A673 (cell line): ENCODE data around the gene TECR. TPM values are rescaled to one million over a fixed set of nuclear protein-coding genes. Genes with fewer than 3 reads are reported as not detected.
"Not testable (repeated sequence)": the region's sequence is repeated elsewhere in the genome, so short reads cannot be mapped to it uniquely, and the experiment has no call there.

ENCODE experiments used
- BruUV-seq: library from RNA; stranded (reverse); fragments of 400-500 nt; replicated peaks from 2 replicates; lab custom pipeline; 2021; lab: Mats Ljungman, UMichigan
- CTCF ChIA-PET: fragments of 300-600 bp; sonication (Branson Sonifier 250); formaldehyde crosslinking; loops from one replicate; lab custom pipeline; 2022; ENCODE audit warnings: antibody characterized with exemption; lab: Charles Lee
- POLR2A ChIA-PET: fragments of 300-600 bp; sonication (Branson Sonifier 250); formaldehyde crosslinking; loops from one replicate; lab custom pipeline; 2022; ENCODE audit warnings: antibody characterized with exemption; ENCODE audit not compliant: low non-redundant PET; lab: Charles Lee
- DNase-seq: peaks from one replicate; pipeline ENCODE4 v3.0.0-alpha.2; 2015; ENCODE audit warnings: low spot score
- H3K27ac ChIP-seq: fragments of 200-600 bp; sonication (generic); 2 replicates; pipeline ENCODE4 v1.5.1; 2016; ENCODE audit warnings: mixed run types, low read depth, mild to moderate bottlenecking, mixed read lengths, antibody characterized with exemption, low read length; ENCODE audit not compliant: poor library complexity, severe bottlenecking
- H3K27me3 ChIP-seq: fragments of 200-600 bp; sonication (generic); replicated peaks from 2 replicates; pipeline ENCODE4 v1.6.1; 2017; ENCODE audit warnings: mixed run types, low read depth, mild to moderate bottlenecking, mixed read lengths, antibody characterized with exemption, low read length; ENCODE audit not compliant: insufficient read depth, poor library complexity
- H3K36me3 ChIP-seq: fragments of 200-600 bp; sonication (generic); 2 replicates; pipeline ENCODE4 v1.6.1; 2016; ENCODE audit warnings: mixed run types, mild to moderate bottlenecking, mixed read lengths, antibody characterized with exemption, low read length; ENCODE audit not compliant: insufficient read depth, poor library complexity, severe bottlenecking
- H3K4me1 ChIP-seq: fragments of 200-600 bp; sonication (generic); 2 replicates; pipeline ENCODE4 v1.6.1; 2017; ENCODE audit warnings: mixed run types, mild to moderate bottlenecking, mixed read lengths, antibody characterized with exemption, low read length; ENCODE audit not compliant: insufficient read depth, poor library complexity, severe bottlenecking
- H3K4me3 ChIP-seq: fragments of 200-600 bp; sonication (generic); 2 replicates; pipeline ENCODE4 v1.5.1; 2016; ENCODE audit warnings: low read depth, mixed run types, mild to moderate bottlenecking, mixed read lengths, low read length; ENCODE audit not compliant: poor library complexity, severe bottlenecking
- H3K9me3 ChIP-seq: fragments of 200-600 bp; sonication (generic); 2 replicates; pipeline ENCODE4 v1.6.1; 2016; ENCODE audit warnings: mixed run types, low read depth, mild to moderate bottlenecking, mixed read lengths, antibody characterized with exemption, low read length; ENCODE audit not compliant: poor library complexity, severe bottlenecking
- EZH2 ChIP-seq: fragments of 200-600 bp; sonication (generic); IDR thresholded peaks from 2 replicates; pipeline ENCODE4 v1.6.1; 2017; ENCODE audit warnings: borderline replicate concordance, low read depth, mild to moderate bottlenecking, mixed read lengths, antibody characterized with exemption, low read length; ENCODE audit not compliant: poor library complexity, severe bottlenecking
- intact Hi-C: fragments of 100-400 bp; cut with micrococcal nuclease; formaldehyde crosslinking; loops from one replicate; pipeline ENCODE4 v1.10.0; 2022; ENCODE audit not compliant: unreplicated experiment
- total RNA-seq: library from RNA; stranded (reverse); gene quantifications from 2 replicates; pipeline ENCODE4 v1.2.3, GENCODE V29; 2021
- TF ChIP-seq, protein P1 (sequence below): fragments of 300-800, 200-600 bp; sonication (generic); conservative IDR thresholded peaks from 2 replicates; pipeline ENCODE4 v1.5.1; 2017; ENCODE audit warnings: low read depth, mild to moderate bottlenecking, antibody characterized with exemption, low read length, moderate library complexity, mixed read lengths

Gene TECR
- total RNA-seq, 1 experiment from 2014 or later: 189 TPM

DNA sequence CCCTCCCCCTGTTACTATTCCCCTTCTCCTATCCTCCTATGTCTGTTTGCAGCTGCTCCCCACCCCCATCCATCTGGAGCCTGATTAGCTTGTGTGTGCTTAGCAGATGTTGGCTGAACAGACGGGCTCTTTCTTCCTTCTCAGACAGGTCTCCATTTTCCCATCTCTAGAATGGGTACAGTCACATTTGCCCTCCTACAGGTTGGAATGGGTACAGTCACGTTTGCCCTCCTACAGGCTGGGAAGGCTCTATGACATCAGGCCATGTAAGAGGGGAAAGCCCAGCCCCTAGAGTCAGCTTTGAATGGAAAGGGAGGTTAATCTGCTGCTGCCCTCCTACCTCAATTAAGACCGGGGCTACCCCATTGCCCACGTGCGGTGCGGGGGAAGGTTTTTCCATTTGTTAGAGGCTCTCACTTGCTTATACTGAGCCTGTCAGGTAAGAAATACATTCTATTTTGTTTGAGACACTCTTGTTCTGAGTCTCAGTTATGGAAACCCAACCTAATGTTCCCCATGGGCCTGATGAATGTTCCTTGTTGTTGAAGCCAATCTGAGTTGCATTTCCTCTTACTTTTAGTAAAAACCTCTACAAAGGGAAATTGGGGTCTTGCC is 51.3 kb downstream of the TECR start:
- H3K27ac ChIP-seq: no peak overlapping the region
- no peaks in the 10 kb centered on the region for H3K36me3 ChIP-seq
- intact Hi-C loops: no loop called here
- H3K4me1 ChIP-seq: no peaks in the 10 kb centered on the region
- H3K9me3 ChIP-seq: no peaks in the 10 kb centered on the region
- no TSS peak for BruUV-seq
- no peak overlapping the region for H3K4me3 ChIP-seq
- ChIA-PET POLR2A (no interaction called here), CTCF (no interaction called here)
- no peaks in the 10 kb centered on the region for H3K27me3 ChIP-seq
- no peak for DNase-seq
- no peak for TF ChIP-seq EZH2
- TF ChIP-seq, protein P1, sequence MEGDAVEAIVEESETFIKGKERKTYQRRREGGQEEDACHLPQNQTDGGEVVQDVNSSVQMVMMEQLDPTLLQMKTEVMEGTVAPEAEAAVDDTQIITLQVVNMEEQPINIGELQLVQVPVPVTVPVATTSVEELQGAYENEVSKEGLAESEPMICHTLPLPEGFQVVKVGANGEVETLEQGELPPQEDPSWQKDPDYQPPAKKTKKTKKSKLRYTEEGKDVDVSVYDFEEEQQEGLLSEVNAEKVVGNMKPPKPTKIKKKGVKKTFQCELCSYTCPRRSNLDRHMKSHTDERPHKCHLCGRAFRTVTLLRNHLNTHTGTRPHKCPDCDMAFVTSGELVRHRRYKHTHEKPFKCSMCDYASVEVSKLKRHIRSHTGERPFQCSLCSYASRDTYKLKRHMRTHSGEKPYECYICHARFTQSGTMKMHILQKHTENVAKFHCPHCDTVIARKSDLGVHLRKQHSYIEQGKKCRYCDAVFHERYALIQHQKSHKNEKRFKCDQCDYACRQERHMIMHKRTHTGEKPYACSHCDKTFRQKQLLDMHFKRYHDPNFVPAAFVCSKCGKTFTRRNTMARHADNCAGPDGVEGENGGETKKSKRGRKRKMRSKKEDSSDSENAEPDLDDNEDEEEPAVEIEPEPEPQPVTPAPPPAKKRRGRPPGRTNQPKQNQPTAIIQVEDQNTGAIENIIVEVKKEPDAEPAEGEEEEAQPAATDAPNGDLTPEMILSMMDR: no peak

GRCh38 chr19:14582894-14583340 is 53.5 kb downstream of the TECR start, which contains the start of gene CLEC17A:
TSS of gene CLEC17A (plus strand) at chr19:14583084. CDS start at chr19:14583161, 77 bp downstream.
- no peak for TF ChIP-seq EZH2
- TF ChIP-seq, protein P1: no peak
- CTCF ChIA-PET: no interaction called here
- DNase-seq: no peak
- Histone ChIP-seq H3K4me3 (no peak within 1 kb of the TSS), H3K9me3 (no peaks in the 10 kb centered on the region), H3K4me1 (no peaks in the 10 kb centered on the region), H3K27me3 (no peaks in the 10 kb centered on the region), H3K36me3 (no peaks in the 10 kb centered on the region), H3K27ac (no peak within 1 kb of the TSS)
- no TSS peak for BruUV-seq
- intact Hi-C loops: no loop called here
- POLR2A ChIA-PET: no interaction called here

- CTCF ChIA-PET, BruUV-seq, intact Hi-C loops: not testable (repeated sequence)
These were observed 55.0 kb downstream of the TECR start for GRCh38 chr19:14584372-14584771.

GRCh38 chr19:14585187-14585586 is 55.8 kb downstream of the TECR start:
- H3K27ac ChIP-seq, H3K27me3 ChIP-seq, H3K4me1 ChIP-seq, H3K36me3 ChIP-seq, H3K4me3 ChIP-seq, H3K9me3 ChIP-seq, BruUV-seq, intact Hi-C loops, CTCF ChIA-PET, DNase-seq, POLR2A ChIA-PET: not testable (repeated sequence)

More at GRCh38 chr19:14584372-14584771, 55.0 kb downstream of the TECR start:
- H3K27me3 ChIP-seq, H3K36me3 ChIP-seq, H3K4me1 ChIP-seq, POLR2A ChIA-PET, H3K4me3 ChIP-seq, H3K27ac ChIP-seq, H3K9me3 ChIP-seq, DNase-seq: not testable (repeated sequence)

DNA sequence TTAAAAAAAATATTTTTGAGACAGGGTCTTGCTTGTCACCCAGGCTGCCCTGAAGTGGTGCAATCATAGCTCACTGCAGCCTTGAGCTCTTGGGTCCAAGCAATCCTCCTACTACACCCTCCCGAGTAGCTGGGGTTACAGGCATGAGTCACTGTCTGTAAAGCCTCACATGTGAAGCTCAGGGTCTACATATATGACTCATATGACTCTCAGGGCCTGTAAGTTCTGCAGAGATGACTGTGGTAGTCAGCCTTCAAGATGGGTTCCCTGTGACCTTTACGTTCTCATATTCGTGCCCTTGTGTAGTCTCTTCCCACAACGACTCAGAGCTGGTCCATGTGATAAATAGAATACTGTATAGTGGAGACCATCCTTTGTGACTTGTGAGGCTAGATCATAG is 60.0 kb downstream of the TECR start:
- CTCF ChIA-PET, BruUV-seq, intact Hi-C loops, H3K4me1 ChIP-seq, H3K27ac ChIP-seq, DNase-seq, H3K36me3 ChIP-seq, H3K27me3 ChIP-seq, H3K9me3 ChIP-seq, H3K4me3 ChIP-seq, POLR2A ChIA-PET: not testable (repeated sequence)
